Endothelial cell of umbilical vein (primary cell): ENCODE data around the gene LYG1. TPM values are rescaled to one million over a fixed set of nuclear protein-coding genes. Genes with fewer than 3 reads are reported as not detected.
A peak's percentile ranks its signal among the peaks of the same experiment; 100 is the strongest.

Experiments used
- BruUV-seq: library from RNA; stranded (reverse); fragments of 400-500 nt; replicated peaks from 2 replicates; lab custom pipeline; 2021; lab: Mats Ljungman, UMichigan
- CTCF ChIA-PET: fragments of 300-600, 350-600 bp; sonication (Branson Sonifier 250); formaldehyde crosslinking; loops from one replicate; lab custom pipeline; 2021; ENCODE audit warnings: antibody characterized with exemption, inconsistent platforms; lab: Charles Lee
- POLR2A ChIA-PET: fragments of 300-600, 350-600 bp; sonication (Branson Sonifier 250); formaldehyde crosslinking; loops from one replicate; lab custom pipeline; 2021; ENCODE audit warnings: antibody characterized with exemption, inconsistent platforms; lab: Charles Lee
- DNase-seq: peaks from one replicate; pipeline ENCODE4 v3.0.0-alpha.2; 2011; ENCODE audit warnings: low read depth, low spot score
- FAIRE-seq: peaks from 2 replicates; lab custom pipeline; 2011; peaks lifted over from hg19 to GRCh38; lab: Jason Lieb, UNC
- H2AFZ ChIP-seq: 2 replicates; pipeline ENCODE4 v1.6.0; 2012; ENCODE audit warnings: low read depth, low read length, control low read depth, inconsistent platforms
- H3K27ac ChIP-seq: 2 replicates; pipeline ENCODE4 v1.5.1; 2011; ENCODE audit warnings: low read depth, mild to moderate bottlenecking, control low read depth, low read length, moderate library complexity; ENCODE audit not compliant: insufficient read depth
- H3K27me3 ChIP-seq, 2 experiments: 2 replicates each; pipeline versions ENCODE4 v1.6.0 to v1.6.1; 2011; ENCODE audit warnings: low read length in 2 of 2, mixed read lengths in 1 of 2; ENCODE audit not compliant: control insufficient read depth in 2 of 2, insufficient read depth in 2 of 2
- H3K36me3 ChIP-seq, 2 experiments: 2 replicates in 1 of 2; 3 replicates in 1 of 2; pipeline ENCODE4 v1.5.1; 2011; ENCODE audit warnings: low read length in 2 of 2, mild to moderate bottlenecking in 1 of 2, moderate library complexity in 1 of 2; ENCODE audit not compliant: control insufficient read depth in 2 of 2, insufficient read depth in 2 of 2; ENCODE audit errors: extremely low read depth in 1 of 2
- H3K4me1 ChIP-seq: 3 replicates; pipeline ENCODE4 v1.5.1; 2011; ENCODE audit warnings: mild to moderate bottlenecking, low read length; ENCODE audit not compliant: control insufficient read depth, insufficient read depth; ENCODE audit errors: extremely low read depth
- H3K4me2 ChIP-seq: 2 replicates; pipeline ENCODE4 v1.6.1; 2011; ENCODE audit warnings: low read length, control low read depth, mixed read lengths; ENCODE audit not compliant: insufficient read depth
- H3K4me3 ChIP-seq, 3 experiments: fragments of 200-600 bp in 1 of 3; sonication (generic), shearing (Covaris generic) in 1 of 3; replicated peaks in 1 of 3; 2 replicates each; pipeline ENCODE4 v1.5.1; 2011 to 2016; ENCODE audit warnings: control low read depth in 3 of 3, low read length in 3 of 3, mild to moderate bottlenecking in 2 of 3, inconsistent platforms in 1 of 3, low read depth in 1 of 3, moderate library complexity in 1 of 3; ENCODE audit not compliant: insufficient read depth in 1 of 3
- H3K79me2 ChIP-seq: 2 replicates; pipeline ENCODE4 v1.6.0; 2012; ENCODE audit warnings: low read length, inconsistent platforms; ENCODE audit not compliant: control insufficient read depth, insufficient read depth
- H3K9ac ChIP-seq: replicated peaks from 2 replicates; pipeline ENCODE3; 2011; ENCODE audit warnings: low read length, control low read depth; ENCODE audit not compliant: insufficient read depth; ENCODE audit errors: extremely low read depth
- H3K9me1 ChIP-seq: replicated peaks from 3 replicates; pipeline ENCODE4 v1.6.0; 2011; ENCODE audit warnings: mild to moderate bottlenecking, low read length; ENCODE audit not compliant: control insufficient read depth, insufficient read depth; ENCODE audit errors: extremely low read depth
- H3K9me3 ChIP-seq: replicated peaks from 2 replicates; pipeline ENCODE4 v1.5.1; 2012; ENCODE audit warnings: low read length, inconsistent platforms; ENCODE audit not compliant: control insufficient read depth, insufficient read depth
- H4K20me1 ChIP-seq: replicated peaks from 2 replicates; pipeline ENCODE3; 2011; ENCODE audit warnings: mild to moderate bottlenecking, low read length; ENCODE audit not compliant: control insufficient read depth, insufficient read depth; ENCODE audit errors: extremely low read depth
- EZH2 ChIP-seq: IDR thresholded peaks from 2 replicates; pipeline ENCODE4 v1.6.1; 2012; ENCODE audit warnings: borderline replicate concordance, low read depth, mild to moderate bottlenecking, moderate library complexity, low read length, inconsistent platforms; ENCODE audit not compliant: severe bottlenecking
- FOS ChIP-seq: IDR thresholded peaks from 2 replicates; pipeline ENCODE4 v1.6.1; 2011; ENCODE audit warnings: mild to moderate bottlenecking, low read length, moderate library complexity, borderline replicate concordance; ENCODE audit not compliant: insufficient read depth
- GATA2 ChIP-seq: IDR thresholded peaks from 2 replicates; pipeline ENCODE4 v1.7.0; 2011; ENCODE audit warnings: low read depth, mild to moderate bottlenecking, moderate library complexity, mixed read lengths, low read length; ENCODE audit not compliant: insufficient read length, insufficient read depth
- JUN ChIP-seq: IDR thresholded peaks from 2 replicates; pipeline ENCODE4 v1.6.1; 2011; ENCODE audit warnings: borderline replicate concordance, low read depth; ENCODE audit not compliant: insufficient read length, insufficient read depth
- MAX ChIP-seq: IDR thresholded peaks from 2 replicates; pipeline ENCODE4 v1.6.1; 2011; ENCODE audit not compliant: insufficient read depth, insufficient read length
- MYC ChIP-seq: IDR thresholded peaks from one replicate; pipeline ENCODE4 v1.6.1; 2011; ENCODE audit warnings: mild to moderate bottlenecking, low read depth, low read length
- POLR2A ChIP-seq: IDR thresholded peaks from 2 replicates; pipeline ENCODE4 v1.6.1; 2012; ENCODE audit warnings: low read depth, mild to moderate bottlenecking, control low read depth, low read length
- POLR2AphosphoS5 ChIP-seq: IDR thresholded peaks from 2 replicates; pipeline ENCODE4 v1.6.1; 2012; ENCODE audit warnings: low read depth, mild to moderate bottlenecking, control low read depth, low read length, moderate library complexity; ENCODE audit not compliant: insufficient read depth
- dilution Hi-C: fragments of 300-500 bp; cut with MboI; formaldehyde crosslinking; loops from one replicate; pipeline ENCODE4 v1.15.0; 2019; ENCODE audit warnings: low sequenced_read_pairs; ENCODE audit not compliant: extremely low pct_ligation_motif_present
- intact Hi-C: fragments of 100-400 bp; cut with micrococcal nuclease; formaldehyde crosslinking; loops from one replicate; pipeline ENCODE4 v1.10.0; 2022
- polyA plus RNA-seq, 4 experiments: library from polyadenylated mRNA; depleted of rRNA in 3 of 4; stranded (reverse) in 3 of 4; unstranded in 1 of 4; fragments of >200 nt; gene quantifications; 2 replicates each; pipeline versions ENCODE4 v1.2.1 to v1.2.3, GENCODE V29; 2011 to 2012; ENCODE audit warnings: missing spikeins in 1 of 4
- total RNA-seq: library from RNA; stranded (reverse); gene quantifications from 2 replicates; pipeline ENCODE4 v1.2.3, GENCODE V29; 2021
- TF ChIP-seq, protein P1 (sequence below), 2 donors: IDR thresholded peaks; 1 replicate in 1 of 2; 2 replicates in 1 of 2; pipeline ENCODE4 v1.5.1; 2011; ENCODE audit warnings: low read length in 2 of 2, mild to moderate bottlenecking in 2 of 2, moderate library complexity in 2 of 2, control low read depth in 1 of 2, inconsistent platforms in 1 of 2, low read depth in 1 of 2; ENCODE audit not compliant: insufficient read depth in 1 of 2; ENCODE audit errors: extremely low read depth in 1 of 2

LYG1 gene
- total and polyA plus RNA-seq, 2 donors (not counting 3 experiments of a cell fraction or from before 2014, with no cell fraction given) = 0.35 to 1.8 TPM

DNA sequence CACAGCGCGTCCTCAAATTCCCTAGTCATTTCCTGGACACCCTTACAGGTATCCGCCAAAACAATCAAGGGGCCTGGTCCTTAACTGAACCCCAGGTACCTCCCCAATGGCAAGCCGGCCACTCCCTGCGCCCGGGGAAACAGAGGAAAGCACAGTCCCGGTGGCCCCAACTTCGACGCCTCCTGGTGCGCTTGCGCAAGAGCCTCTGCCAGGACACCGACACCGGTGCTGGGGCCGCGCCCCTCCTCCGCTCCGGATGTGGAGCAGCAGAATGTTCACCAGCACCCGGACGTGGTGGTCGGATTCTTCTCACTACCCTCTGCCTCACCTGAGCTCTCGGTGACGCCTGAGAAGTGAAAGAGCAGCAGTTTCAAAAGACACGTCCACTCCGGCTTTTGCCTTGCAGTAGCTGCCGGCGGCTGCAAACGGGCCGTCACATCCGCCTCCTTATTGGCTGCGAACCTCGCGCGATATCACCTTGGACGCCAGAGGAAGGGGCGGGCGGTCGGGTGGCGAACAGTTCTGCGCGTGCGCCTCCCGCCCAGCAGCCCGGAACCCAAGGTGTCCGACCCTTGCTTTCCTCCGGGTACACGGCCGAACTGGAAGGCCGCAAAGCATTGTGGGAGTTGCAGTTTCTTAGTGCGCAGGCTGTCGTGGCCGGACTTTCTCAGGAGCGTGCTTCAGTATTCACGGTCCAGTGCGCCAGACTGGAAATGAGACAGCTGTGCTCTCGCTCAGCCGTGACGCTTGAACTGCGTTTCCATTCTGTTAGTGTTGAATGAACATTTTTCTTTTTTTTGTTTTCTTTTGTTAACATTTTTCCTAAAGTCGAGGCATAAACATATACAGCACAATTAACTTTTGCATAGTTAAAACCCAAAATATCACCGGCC lies 35.2 kb upstream of the LYG1 start, which contains the start of gene TXNDC9:
TXNDC9 (minus strand) TSS at position 423 of the 893 bp plus-strand sequence. CDS start 3,123 bp downstream, outside the sequence.
- intact Hi-C loops = loop anchor here (1.0 to 10.0 kb wide), 4 partner anchors 154 to 581 kb away; partner anchors contain the start of genes MITD1, MRPL30 and REV1
- H3K79me2 ChIP-seq = peaks cover 83% of the 10 kb centered on the region
- FAIRE-seq (peak; percentile 99), DNase-seq (peak; percentile 100)
- no peaks in the 10 kb centered on the region for H3K27me3 ChIP-seq
- H3K9ac ChIP-seq = peak within 1 kb of the TSS; percentile 96
- peaks cover 8 to 9% of the 10 kb centered on the region in 2 experiments for H3K36me3 ChIP-seq
- dilution Hi-C loops = no loop called here
- peak within 1 kb of the TSS; percentile 59 to 96 (median 89) for H3K4me3 ChIP-seq
- no peaks in the 10 kb centered on the region for H3K9me3 ChIP-seq
- ChIA-PET CTCF (interaction anchor here (1.1 to 4.4 kb wide), 13 partner anchors 12 to 223 kb away, joined by 3 to 41 read pairs (median 5); partner anchors contain the start of gene REV1), POLR2A (interaction anchor here (0.6 to 1.8 kb wide), 6 partner anchors 17 to 156 kb away, joined by 3 to 6 read pairs (median 4); partner anchors contain the start of genes MITD1, MRPL30 and REV1)
- no peaks in the 10 kb centered on the region for H3K9me1 ChIP-seq
- H3K4me2 ChIP-seq = peak within 1 kb of the TSS; percentile 93
- H3K4me1 ChIP-seq = peaks cover 20% of the 10 kb centered on the region
- BruUV-seq = TSS peak; percentile 63
- peak within 1 kb of the TSS; percentile 92 for H2AFZ ChIP-seq
- H4K20me1 ChIP-seq = no peaks in the 10 kb centered on the region
- TF ChIP-seq JUN (no peak), POLR2A (peak; percentile 97), EZH2 (no peak), MAX (peak; percentile 54), MYC (peak; percentile 36), POLR2AphosphoS5 (peak; percentile 98), GATA2 (no peak), FOS (no peak)
- TF ChIP-seq, protein P1, sequence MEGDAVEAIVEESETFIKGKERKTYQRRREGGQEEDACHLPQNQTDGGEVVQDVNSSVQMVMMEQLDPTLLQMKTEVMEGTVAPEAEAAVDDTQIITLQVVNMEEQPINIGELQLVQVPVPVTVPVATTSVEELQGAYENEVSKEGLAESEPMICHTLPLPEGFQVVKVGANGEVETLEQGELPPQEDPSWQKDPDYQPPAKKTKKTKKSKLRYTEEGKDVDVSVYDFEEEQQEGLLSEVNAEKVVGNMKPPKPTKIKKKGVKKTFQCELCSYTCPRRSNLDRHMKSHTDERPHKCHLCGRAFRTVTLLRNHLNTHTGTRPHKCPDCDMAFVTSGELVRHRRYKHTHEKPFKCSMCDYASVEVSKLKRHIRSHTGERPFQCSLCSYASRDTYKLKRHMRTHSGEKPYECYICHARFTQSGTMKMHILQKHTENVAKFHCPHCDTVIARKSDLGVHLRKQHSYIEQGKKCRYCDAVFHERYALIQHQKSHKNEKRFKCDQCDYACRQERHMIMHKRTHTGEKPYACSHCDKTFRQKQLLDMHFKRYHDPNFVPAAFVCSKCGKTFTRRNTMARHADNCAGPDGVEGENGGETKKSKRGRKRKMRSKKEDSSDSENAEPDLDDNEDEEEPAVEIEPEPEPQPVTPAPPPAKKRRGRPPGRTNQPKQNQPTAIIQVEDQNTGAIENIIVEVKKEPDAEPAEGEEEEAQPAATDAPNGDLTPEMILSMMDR (IDR thresholded peaks at IDR 0.05; ENCODE audit: extremely low read depth in 1 of 2, insufficient read depth in 1 of 2, low read depth in 1 of 2, low read length in 2 of 2) = no peak
- peak within 1 kb of the TSS; percentile 67 for H3K27ac ChIP-seq
